PC-9 (cell line): ENCODE results near the gene SPRY1. TPM values are rescaled to one million over a fixed set of nuclear protein-coding genes. Genes with fewer than 3 reads are reported as not detected.

Experiments
- BruUV-seq: library from RNA; stranded (reverse); fragments of 400-500 nt; replicated peaks from 2 replicates; lab custom pipeline; 2021; lab: Mats Ljungman, UMichigan
- CTCF ChIA-PET: fragments of 300-600 bp; sonication (Branson Sonifier 250); formaldehyde crosslinking; loops from one replicate; lab custom pipeline; 2022; ENCODE audit warnings: antibody characterized with exemption; lab: Charles Lee
- POLR2A ChIA-PET: fragments of 300-600 bp; sonication (Branson Sonifier 250); formaldehyde crosslinking; loops from one replicate; lab custom pipeline; 2022; ENCODE audit warnings: antibody characterized with exemption; ENCODE audit not compliant: unreplicated experiment; lab: Charles Lee
- DNase-seq, 2 experiments: peaks; one replicate each; pipeline versions ENCODE4 v3.0.0 to v3.0.0-alpha.2; 2015 to 2022; ENCODE audit warnings: mixed read lengths in 1 of 2
- H2AFZ ChIP-seq: fragments of 200-600 bp; sonication (generic); 2 replicates; pipeline ENCODE4 v1.8.1; 2017; ENCODE audit warnings: antibody characterized with exemption
- H3F3A ChIP-seq: fragments of 200-600 bp; sonication (generic); 2 replicates; pipeline ENCODE4 v1.8.1; 2017; ENCODE audit warnings: antibody characterized with exemption, mild to moderate bottlenecking, low read depth; ENCODE audit not compliant: insufficient read depth
- H3K27ac ChIP-seq: fragments of 200-600 bp; sonication (generic); 2 replicates; pipeline ENCODE4 v1.6.1; 2016; ENCODE audit warnings: mixed run types
- H3K27me3 ChIP-seq: fragments of 200-600 bp; sonication (generic); 2 replicates; pipeline ENCODE4 v1.6.1; 2016; ENCODE audit warnings: low read depth, mixed run types; ENCODE audit not compliant: insufficient read depth
- H3K36me3 ChIP-seq: fragments of 200-600 bp; sonication (generic); 2 replicates; pipeline ENCODE4 v1.6.1; 2016; ENCODE audit warnings: low read depth, mixed run types
- H3K4me1 ChIP-seq: fragments of 200-600 bp; sonication (generic); replicated peaks from 2 replicates; pipeline ENCODE4 v1.6.1; 2016; ENCODE audit warnings: mixed run types; ENCODE audit not compliant: insufficient read depth
- H3K4me2 ChIP-seq: fragments of 200-600 bp; sonication (generic); 2 replicates; pipeline ENCODE4 v1.6.1; 2017; ENCODE audit warnings: mixed run types
- H3K4me3 ChIP-seq: fragments of 200-600 bp; sonication (generic); 2 replicates; pipeline ENCODE4 v1.6.1; 2016; ENCODE audit warnings: mixed run types
- H3K79me2 ChIP-seq: fragments of 200-600 bp; sonication (generic); 2 replicates; pipeline ENCODE4 v1.6.1; 2017; ENCODE audit warnings: low read depth, mixed run types
- H3K9me2 ChIP-seq: fragments of 200-600 bp; sonication (generic); 2 replicates; pipeline ENCODE4 v1.8.1; 2017; ENCODE audit warnings: mild to moderate bottlenecking; ENCODE audit not compliant: insufficient read depth
- H3K9me3 ChIP-seq: fragments of 200-600 bp; sonication (generic); 2 replicates; pipeline ENCODE4 v1.8.1; 2016; ENCODE audit warnings: low read depth; ENCODE audit not compliant: insufficient read depth
- H4K20me1 ChIP-seq: fragments of 200-600 bp; sonication (generic); 2 replicates; pipeline ENCODE4 v1.8.1; 2017; ENCODE audit not compliant: insufficient read depth
- CTCF ChIP-seq: fragments of 200-600 bp; sonication (generic); conservative IDR thresholded peaks from 2 replicates; pipeline ENCODE4 v1.6.1; 2017; ENCODE audit warnings: mixed run types, antibody characterized with exemption, mild to moderate bottlenecking, moderate library complexity
- EZH2 ChIP-seq: fragments of 200-600 bp; sonication (generic); IDR thresholded peaks from 2 replicates; pipeline ENCODE4 v1.8.0; 2017; ENCODE audit warnings: antibody characterized with exemption, low read depth
- intact Hi-C: fragments of 100-400 bp; cut with micrococcal nuclease; formaldehyde crosslinking; loops from one replicate; pipeline ENCODE4 v1.10.0; 2022; ENCODE audit not compliant: unreplicated experiment
- total RNA-seq: library from RNA; stranded (reverse); gene quantifications from 2 replicates; pipeline ENCODE4 v1.2.3, GENCODE V29; 2021

SPRY1 gene
- total RNA-seq, 1 experiment from 2014 or later, result 13.1 TPM

GRCh38 chr4:123359449-123360315 lies 36.9 kb upstream of the SPRY1 start:
- H3K27ac ChIP-seq, result no peak overlapping the region
- CTCF ChIA-PET, result no interaction called here
- intact Hi-C loops, result no loop called here
- H4K20me1 ChIP-seq, result no peaks in the 10 kb centered on the region
- no peak overlapping the region for H3K4me2 ChIP-seq
- H3K36me3 ChIP-seq, result 0 out of 2 replicates have a peak, but pooled peaks cover 3% of the 10 kb centered on the region
- H3F3A ChIP-seq, result no peaks in the 10 kb centered on the region
- POLR2A ChIA-PET, result no interaction called here
- H3K27me3 ChIP-seq, result no peaks in the 10 kb centered on the region
- H3K79me2 ChIP-seq, result no peaks in the 10 kb centered on the region
- DNase-seq, result no peak
- no peak overlapping the region for H3K4me3 ChIP-seq
- peaks cover 10% of the 10 kb centered on the region; the same call in 1 of the 2 replicates for H3K9me3 ChIP-seq
- H3K4me1 ChIP-seq, result peaks cover 10% of the 10 kb centered on the region
- H3K9me2 ChIP-seq, result no peaks in the 10 kb centered on the region
- H2AFZ ChIP-seq, result no peak overlapping the region
- TF ChIP-seq CTCF (no peak), EZH2 (no peak)
- no TSS peak for BruUV-seq

GRCh38 chr4:123361195-123361861 lies 35.3 kb upstream of the SPRY1 start:
- H3K27me3 ChIP-seq, result no peaks in the 10 kb centered on the region
- 0 out of 2 replicates have a peak, but pooled peaks cover 3% of the 10 kb centered on the region for H3K36me3 ChIP-seq
- H3K9me2 ChIP-seq, result no peaks in the 10 kb centered on the region; the same call in 1 of the 2 replicates
- peaks cover 10% of the 10 kb centered on the region; the same call in 1 of the 2 replicates for H3K9me3 ChIP-seq
- no peak overlapping the region for H3K4me3 ChIP-seq
- intact Hi-C loops, result no loop called here
- peak overlapping the region; percentile 19; the same call in 1 of the 2 replicates for H2AFZ ChIP-seq
- peak overlapping the region; percentile 13; the same call in 1 of the 2 replicates for H3K27ac ChIP-seq
- POLR2A ChIA-PET, result no interaction called here
- H3K79me2 ChIP-seq, result no peaks in the 10 kb centered on the region
- no peaks in the 10 kb centered on the region for H3F3A ChIP-seq
- peaks cover 10% of the 10 kb centered on the region for H3K4me1 ChIP-seq
- no peak for TF ChIP-seq EZH2
- CTCF ChIA-PET, result no interaction called here
- 0 out of 2 replicates have a peak overlapping the region, but pooled peaks have one; percentile 13 for H3K4me2 ChIP-seq
- peak in 1 of 2 experiments; percentile 56 for DNase-seq
- H4K20me1 ChIP-seq, result no peaks in the 10 kb centered on the region
- BruUV-seq, result no TSS peak

- intact Hi-C loops, result no loop called here
These were observed 34.5 kb upstream of the SPRY1 start for GRCh38 chr4:123362103-123362502.

More at GRCh38 chr4:123362103-123362502, 34.5 kb upstream of the SPRY1 start:
- H3K9me2 ChIP-seq, result no peaks in the 10 kb centered on the region; the same call in 1 of the 2 replicates
- no peaks in the 10 kb centered on the region for H3K79me2 ChIP-seq
- no peak overlapping the region for H2AFZ ChIP-seq
- peaks cover 10% of the 10 kb centered on the region for H3K4me1 ChIP-seq
- H3K36me3 ChIP-seq, result 0 out of 2 replicates have a peak, but pooled peaks cover 3% of the 10 kb centered on the region
- no peak overlapping the region for H3K4me2 ChIP-seq
- BruUV-seq, result no TSS peak
- H3K4me3 ChIP-seq, result no peak overlapping the region
- no peak for TF ChIP-seq CTCF
- TF ChIP-seq EZH2, result no peak
- H3K27me3 ChIP-seq, result no peaks in the 10 kb centered on the region
- ChIA-PET POLR2A (no interaction called here), CTCF (no interaction called here)
- no peaks in the 10 kb centered on the region for H3F3A ChIP-seq
- no peak for DNase-seq
- H4K20me1 ChIP-seq, result no peaks in the 10 kb centered on the region
- H3K27ac ChIP-seq, result no peak overlapping the region
- peaks cover 10% of the 10 kb centered on the region; the same call in 1 of the 2 replicates for H3K9me3 ChIP-seq
